Large intestine (tissue), 3 donors: ENCODE data around the gene OR6C75. TPM values are rescaled to one million over a fixed set of nuclear protein-coding genes. Genes with fewer than 3 reads are reported as not detected.
"Not testable (repeated sequence)": the region's sequence is repeated elsewhere in the genome, so short reads cannot be mapped to it uniquely, and the experiment has no call there.

Source experiments
- DNase-seq, 2 donors: peaks; one replicate each; pipeline versions ENCODE4 v3.0.0 to v3.0.0-alpha.2; 2013
- H3K27ac ChIP-seq: one replicate; pipeline ENCODE4 v1.5.1; 2013; ENCODE audit warnings: low read length
- H3K27me3 ChIP-seq: 2 replicates; pipeline ENCODE4 v1.6.1; 2013; ENCODE audit warnings: low read length; ENCODE audit not compliant: control insufficient read depth, insufficient read depth
- H3K36me3 ChIP-seq: 2 replicates; pipeline ENCODE4 v1.6.1; 2013; ENCODE audit warnings: low read length; ENCODE audit not compliant: control insufficient read depth, insufficient read depth
- H3K4me1 ChIP-seq: one replicate; pipeline ENCODE4 v1.6.1; 2013; ENCODE audit warnings: low read length; ENCODE audit not compliant: control insufficient read depth, insufficient read depth
- H3K4me3 ChIP-seq: one replicate; pipeline ENCODE4 v1.5.1; 2013; ENCODE audit warnings: low read length
- H3K9me3 ChIP-seq: one replicate; pipeline ENCODE4 v1.6.1; 2013; ENCODE audit warnings: mild to moderate bottlenecking, low read depth, low read length, moderate library complexity; ENCODE audit not compliant: control insufficient read depth
- WGBS: methylation state at CpG from one replicate; pipeline ENCODE4 v1.1.5; 2013; ENCODE audit warnings: low lambda C conversion rate; ENCODE audit not compliant: insufficient coverage; 5-methylcytosine and 5-hydroxymethylcytosine counted together
- polyA plus RNA-seq: library from polyadenylated mRNA; unstranded; fragments of 120-200 nt; gene quantifications from one replicate; pipeline ENCODE4 v1.2.1, GENCODE V29; 2013

The OR6C75 gene
- polyA plus RNA-seq, 1 donor: not detected

GRCh38 chr12:55392032-55392795 lies 29.4 kb downstream of the OR6C75 start:
- no peaks in the 10 kb centered on the region for H3K27me3 ChIP-seq
- DNase-seq: no peak
- no peaks in the 10 kb centered on the region for H3K4me1 ChIP-seq
- H3K4me3 ChIP-seq: no peak overlapping the region
- H3K9me3 ChIP-seq: peaks cover 4% of the 10 kb centered on the region
- H3K36me3 ChIP-seq: no peaks in the 10 kb centered on the region
- no CpG with 5 or more reads among the region's 23 CpGs for WGBS
- no peak overlapping the region for H3K27ac ChIP-seq

GRCh38 chr12:55396326-55396725 lies 33.6 kb downstream of the OR6C75 start:
- WGBS: no CpG with 5 or more reads among the region's 1 CpG
- Histone ChIP-seq H3K27me3 (no peaks in the 10 kb centered on the region), H3K4me3 (no peak overlapping the region), H3K9me3 (peaks cover 4% of the 10 kb centered on the region), H3K4me1 (no peaks in the 10 kb centered on the region), H3K36me3 (no peaks in the 10 kb centered on the region), H3K27ac (no peak overlapping the region)
- no peak for DNase-seq

GRCh38 chr12:55400229-55400628 lies 37.5 kb downstream of the OR6C75 start, which contains the start of gene OR6C65:
Gene OR6C65, plus strand, starts transcription at chr12:55400529. Its CDS starts 0 bp downstream, at chr12:55400529.
- Histone ChIP-seq H3K4me1 (no peaks in the 10 kb centered on the region), H3K27ac (no peak within 1 kb of the TSS), H3K27me3 (no peaks in the 10 kb centered on the region), H3K9me3 (no peaks in the 10 kb centered on the region), H3K4me3 (no peak within 1 kb of the TSS), H3K36me3 (no peaks in the 10 kb centered on the region)
- no CpG with 5 or more reads among the region's 1 CpG for WGBS
- no peak for DNase-seq

GRCh38 chr12:55407866-55408265 lies 45.1 kb downstream of the OR6C75 start:
- Histone ChIP-seq H3K4me1 (no peaks in the 10 kb centered on the region), H3K27ac (no peak overlapping the region), H3K36me3 (no peaks in the 10 kb centered on the region), H3K4me3 (no peak overlapping the region), H3K9me3 (no peaks in the 10 kb centered on the region), H3K27me3 (no peaks in the 10 kb centered on the region)
- WGBS: 100% methylated on average over 1 of the region's 1 CpG
- no peak for DNase-seq

- WGBS: 100% methylated on average over 1 of the region's 1 CpG
- H3K36me3 ChIP-seq, H3K9me3 ChIP-seq, H3K27me3 ChIP-seq, H3K27ac ChIP-seq, H3K4me1 ChIP-seq, DNase-seq, H3K4me3 ChIP-seq: not testable (repeated sequence)
Observed at GRCh38 chr12:55409133-55409532, 46.4 kb downstream of the OR6C75 start.

- not testable (repeated sequence) for H3K4me3 ChIP-seq, H3K9me3 ChIP-seq, H3K36me3 ChIP-seq, H3K27ac ChIP-seq, H3K4me1 ChIP-seq, DNase-seq, H3K27me3 ChIP-seq
- no CpG with 5 or more reads among the region's 15 CpGs for WGBS
Observed at GRCh38 chr12:55412138-55412537, 49.4 kb downstream of the OR6C75 start.

- not testable (repeated sequence) for H3K4me1 ChIP-seq, DNase-seq, H3K36me3 ChIP-seq, H3K27me3 ChIP-seq, H3K9me3 ChIP-seq, H3K4me3 ChIP-seq, H3K27ac ChIP-seq
- no CpG with 5 or more reads among the region's 6 CpGs for WGBS
Observed at GRCh38 chr12:55413498-55414388, 51.0 kb downstream of the OR6C75 start.

- DNase-seq, H3K27ac ChIP-seq, H3K4me3 ChIP-seq, H3K36me3 ChIP-seq, H3K9me3 ChIP-seq, H3K4me1 ChIP-seq, H3K27me3 ChIP-seq: not testable (repeated sequence)
- no CpG with 5 or more reads among the region's 11 CpGs for WGBS
Observed at GRCh38 chr12:55414396-55414823, 51.6 kb downstream of the OR6C75 start.

- no CpG with 5 or more reads among the region's 34 CpGs for WGBS
- H3K36me3 ChIP-seq, H3K4me3 ChIP-seq, H3K27me3 ChIP-seq, H3K9me3 ChIP-seq, H3K27ac ChIP-seq, H3K4me1 ChIP-seq, DNase-seq: not testable (repeated sequence)
Observed at GRCh38 chr12:55414889-55415288, 52.1 kb downstream of the OR6C75 start.

GRCh38 chr12:55416961-55417360 lies 54.2 kb downstream of the OR6C75 start:
- Histone ChIP-seq H3K4me1 (no peaks in the 10 kb centered on the region), H3K27ac (no peak overlapping the region), H3K9me3 (no peaks in the 10 kb centered on the region)

More at GRCh38 chr12:55416961-55417360, 54.2 kb downstream of the OR6C75 start:
- H3K36me3 ChIP-seq: no peaks in the 10 kb centered on the region
- H3K4me3 ChIP-seq: no peak overlapping the region
- no CpG with 5 or more reads among the region's 1 CpG for WGBS
- no peaks in the 10 kb centered on the region for H3K27me3 ChIP-seq
- DNase-seq: no peak
